ENCODE data around the gene TNFSF8.

DNA sequence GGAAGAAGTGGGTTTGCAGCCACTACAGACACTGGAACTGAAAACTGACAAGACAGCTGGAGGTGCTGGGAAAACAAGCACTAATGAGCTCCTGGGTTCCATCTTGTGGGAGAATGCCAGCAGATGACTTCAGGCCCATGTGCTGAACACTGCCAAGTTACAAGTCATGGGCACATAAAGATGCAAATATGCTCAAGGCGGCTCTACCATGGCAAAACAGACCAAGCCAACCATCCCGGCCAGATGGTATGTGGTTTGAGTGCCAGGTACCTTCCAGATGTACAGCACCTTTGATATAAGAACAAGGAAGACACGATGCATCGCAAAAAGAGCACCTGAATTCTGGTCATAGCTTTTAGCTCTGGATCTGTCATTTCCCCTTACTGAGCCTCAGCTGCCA lies 19.9 kb downstream of the TNFSF8 start:
- TF ChIP-seq, protein P1, sequence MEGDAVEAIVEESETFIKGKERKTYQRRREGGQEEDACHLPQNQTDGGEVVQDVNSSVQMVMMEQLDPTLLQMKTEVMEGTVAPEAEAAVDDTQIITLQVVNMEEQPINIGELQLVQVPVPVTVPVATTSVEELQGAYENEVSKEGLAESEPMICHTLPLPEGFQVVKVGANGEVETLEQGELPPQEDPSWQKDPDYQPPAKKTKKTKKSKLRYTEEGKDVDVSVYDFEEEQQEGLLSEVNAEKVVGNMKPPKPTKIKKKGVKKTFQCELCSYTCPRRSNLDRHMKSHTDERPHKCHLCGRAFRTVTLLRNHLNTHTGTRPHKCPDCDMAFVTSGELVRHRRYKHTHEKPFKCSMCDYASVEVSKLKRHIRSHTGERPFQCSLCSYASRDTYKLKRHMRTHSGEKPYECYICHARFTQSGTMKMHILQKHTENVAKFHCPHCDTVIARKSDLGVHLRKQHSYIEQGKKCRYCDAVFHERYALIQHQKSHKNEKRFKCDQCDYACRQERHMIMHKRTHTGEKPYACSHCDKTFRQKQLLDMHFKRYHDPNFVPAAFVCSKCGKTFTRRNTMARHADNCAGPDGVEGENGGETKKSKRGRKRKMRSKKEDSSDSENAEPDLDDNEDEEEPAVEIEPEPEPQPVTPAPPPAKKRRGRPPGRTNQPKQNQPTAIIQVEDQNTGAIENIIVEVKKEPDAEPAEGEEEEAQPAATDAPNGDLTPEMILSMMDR (IDR thresholded peaks at IDR 0.05): no peak
- TF ChIP-seq POLR2AphosphoS5 (IDR thresholded peaks at IDR 0.05): no peak

Data from gastroesophageal sphincter (tissue), 3 donors.